GM21390 (cell line): Measurements from ENCODE around the gene ZFPM1.

Source experiments
- ATAC-seq: cut with Tn5 transposase; IDR thresholded peaks from one replicate; pipeline ENCODE4 v1.9.1; 2021; ENCODE audit not compliant: unreplicated experiment

The ZFPM1 gene

DNA sequence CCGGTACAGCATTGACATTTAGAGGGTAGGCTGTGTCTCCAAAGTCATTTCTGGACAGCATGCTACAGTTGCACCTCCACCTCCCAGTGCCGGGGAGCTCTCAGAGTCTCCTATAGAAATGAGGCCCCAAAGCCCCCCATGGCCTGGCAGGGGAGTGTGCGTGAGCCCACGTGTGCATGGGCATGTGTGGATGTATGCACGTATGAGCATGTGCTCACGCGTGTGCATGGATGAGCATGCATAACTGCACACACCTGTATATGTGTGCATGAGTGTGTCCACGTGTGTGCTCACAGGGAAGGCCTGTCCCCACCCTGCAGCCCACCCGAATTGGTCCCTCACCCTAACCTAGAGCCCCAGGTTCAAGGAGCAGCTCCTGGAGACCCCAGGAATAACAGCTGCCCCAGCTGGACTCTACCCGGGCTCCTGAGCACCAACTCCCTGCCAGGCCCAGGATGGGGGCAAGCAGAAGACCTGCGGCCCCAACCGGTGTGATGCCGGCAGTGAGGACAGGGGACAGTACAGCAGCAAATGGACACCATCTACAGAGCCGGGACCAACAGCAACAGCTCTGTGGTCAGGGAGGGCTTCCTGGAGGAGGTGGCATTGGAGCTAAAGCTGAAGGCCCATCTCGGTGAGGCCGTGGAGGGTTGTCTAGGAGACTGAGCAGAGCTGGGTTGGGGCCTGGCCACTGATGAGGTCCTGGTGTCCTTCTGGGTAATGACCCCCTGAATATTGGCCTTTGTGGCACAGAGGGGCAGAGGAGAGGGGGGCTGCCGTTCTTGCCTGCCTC, 35.2 kb upstream of the ZFPM1 start:
- no peak for ATAC-seq

DNA sequence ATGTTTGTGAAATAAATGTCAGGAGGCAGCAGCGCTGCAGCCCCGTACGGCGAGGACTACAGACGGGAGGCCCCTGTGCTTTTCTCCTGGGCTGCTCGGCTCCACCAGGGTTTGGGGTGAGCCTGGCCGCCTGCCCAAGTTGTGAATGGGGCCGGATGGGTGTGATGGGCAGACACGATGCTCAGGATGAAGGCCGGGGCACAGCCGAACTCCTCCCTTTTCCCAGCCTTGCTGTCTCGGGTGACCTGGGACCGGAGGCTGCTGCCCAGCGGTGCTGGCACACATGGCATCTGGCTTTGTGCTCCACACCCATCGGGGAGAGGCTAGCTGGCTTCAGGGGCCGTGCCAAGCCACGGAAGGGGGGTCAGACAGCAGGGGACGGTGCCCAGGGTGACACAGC, 34.2 kb upstream of the ZFPM1 start:
- no peak for ATAC-seq

DNA sequence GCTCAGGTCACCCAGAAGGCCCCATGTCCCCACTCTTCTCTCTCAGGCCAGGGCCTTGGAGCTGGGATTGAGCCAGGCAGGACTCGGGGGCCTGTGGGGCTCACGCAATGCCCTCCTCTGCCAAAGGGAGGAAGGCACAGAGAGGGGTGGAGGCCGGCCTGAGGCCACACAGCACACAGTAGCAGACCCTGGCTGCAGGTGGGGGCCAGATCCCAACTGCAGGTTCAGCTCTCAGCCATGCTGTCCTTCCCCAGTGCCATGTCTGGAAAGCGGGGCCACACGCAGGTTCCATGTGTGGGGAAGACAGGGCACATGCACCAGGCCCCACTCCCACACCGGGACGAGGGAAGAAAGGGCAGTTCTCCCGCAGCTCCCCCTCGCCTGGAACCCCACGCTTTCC, 33.3 kb upstream of the ZFPM1 start:
- ATAC-seq: no peak

DNA sequence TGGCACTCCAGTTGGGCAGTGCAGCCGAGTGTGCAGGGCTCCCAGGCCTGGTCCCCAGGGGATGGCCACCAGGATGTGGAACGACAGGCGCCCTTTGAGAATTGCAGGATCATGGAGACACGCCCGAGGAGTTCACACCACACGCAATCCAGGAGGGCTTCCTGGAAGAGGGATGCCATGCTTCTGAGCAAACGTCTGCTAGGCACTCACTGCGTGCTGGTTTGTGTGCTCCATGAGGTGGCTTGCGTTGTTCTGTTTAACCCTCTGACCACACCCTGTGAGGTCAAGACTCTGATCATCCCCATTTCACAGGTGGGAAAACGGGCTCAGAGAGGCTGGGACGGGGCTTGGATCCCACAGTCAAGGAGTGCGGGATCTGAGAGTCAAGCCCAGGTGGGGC, 32.6 kb upstream of the ZFPM1 start:
- ATAC-seq: no peak

DNA sequence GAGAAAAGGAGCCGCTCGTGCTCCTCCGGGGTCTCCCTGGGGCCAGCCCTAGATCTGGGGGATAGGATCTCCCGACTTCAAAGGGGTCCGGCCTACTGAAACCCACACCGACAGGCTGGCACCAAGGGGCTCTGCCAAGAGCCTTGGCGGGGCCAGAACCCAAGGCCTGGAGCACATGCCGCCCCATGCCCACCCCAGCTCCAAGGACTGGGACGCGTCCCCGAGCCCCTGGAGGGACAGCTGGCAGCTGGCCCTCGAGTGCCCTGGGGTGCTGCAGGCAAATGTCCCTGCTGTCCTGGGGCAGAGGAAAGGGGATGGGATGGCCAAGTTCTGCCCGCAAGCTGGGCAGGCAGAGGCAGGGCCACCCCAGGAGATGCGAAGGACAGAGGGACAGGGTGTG, 31.8 kb upstream of the ZFPM1 start:
- ATAC-seq: no peak

DNA sequence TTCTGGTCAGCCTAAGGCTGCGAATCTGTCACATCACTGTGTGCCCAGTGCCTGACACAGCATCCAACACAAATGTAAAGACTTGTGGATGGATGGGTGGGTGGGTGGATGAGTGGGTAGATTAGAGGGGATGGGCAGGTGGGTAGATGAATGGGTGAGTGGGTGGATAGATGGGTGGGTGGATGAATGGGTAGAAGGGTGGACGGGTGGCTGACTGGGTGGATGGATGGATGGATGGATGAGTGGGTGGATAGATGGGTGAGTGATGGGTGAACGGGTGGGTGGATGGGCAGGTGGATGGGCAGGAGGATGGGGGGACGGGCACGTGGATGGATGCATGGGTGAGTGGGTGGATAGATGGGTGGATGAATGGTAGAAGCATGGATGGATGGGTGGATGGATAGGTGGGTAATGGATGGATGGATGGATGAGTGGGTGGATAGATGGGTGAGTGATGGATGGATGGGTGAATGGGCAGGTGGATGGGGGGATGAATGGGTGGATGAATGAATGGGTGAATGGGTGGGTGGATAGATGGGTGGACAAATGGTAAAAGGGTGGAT, 31.1 kb upstream of the ZFPM1 start:
- no peak for ATAC-seq

DNA sequence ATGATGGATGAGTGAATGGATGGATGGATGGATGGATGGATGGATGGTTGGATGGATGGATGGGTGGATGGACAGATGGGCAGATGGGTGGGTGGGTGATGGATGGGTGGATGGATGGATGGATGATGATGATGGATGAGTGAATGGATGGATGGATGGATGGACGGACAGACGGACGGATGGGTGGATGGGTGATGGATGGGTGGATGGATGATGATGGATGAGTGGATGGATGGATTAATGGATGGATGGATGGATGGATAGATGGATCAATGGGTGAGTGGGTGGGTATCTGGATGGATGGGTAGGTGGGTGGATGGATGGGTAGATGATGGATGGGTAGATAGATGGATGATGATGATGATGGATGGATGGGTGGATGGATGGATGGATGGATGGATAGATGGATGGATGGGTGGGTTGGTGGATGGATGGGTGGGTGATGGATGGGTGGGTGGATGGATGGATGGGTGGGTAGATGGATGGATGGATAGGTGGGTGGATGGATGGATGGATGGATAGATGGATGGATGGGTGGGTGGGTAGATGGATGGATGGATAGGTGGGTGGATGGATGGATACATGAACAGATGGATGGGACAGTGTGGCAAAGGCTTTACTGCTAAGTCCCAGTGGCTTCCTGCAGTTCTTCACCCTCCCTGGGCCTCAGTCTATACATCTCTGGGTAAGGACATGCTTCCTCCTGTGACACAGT, 30.2 kb upstream of the ZFPM1 start:
- no peak for ATAC-seq

DNA sequence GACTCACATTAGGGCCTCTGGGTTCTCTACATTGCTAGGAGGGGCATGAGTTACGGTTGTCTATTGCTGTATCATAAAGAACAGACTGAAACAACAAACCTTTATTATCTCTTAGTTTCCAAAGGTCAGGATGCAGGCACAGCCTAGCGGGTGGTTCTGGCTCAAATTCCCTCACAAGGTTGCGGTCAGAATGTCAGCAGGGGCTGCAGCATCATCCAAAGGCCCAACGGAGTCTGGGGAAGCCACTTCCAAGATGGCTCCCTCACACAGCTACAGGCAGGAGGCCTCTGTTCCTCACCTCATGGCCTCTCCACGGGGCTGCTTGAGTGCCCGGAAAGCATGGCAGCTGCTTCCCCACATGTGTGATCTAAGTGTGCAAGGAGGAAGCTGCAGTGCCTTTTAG, 29.6 kb upstream of the ZFPM1 start:
- ATAC-seq: no peak

DNA sequence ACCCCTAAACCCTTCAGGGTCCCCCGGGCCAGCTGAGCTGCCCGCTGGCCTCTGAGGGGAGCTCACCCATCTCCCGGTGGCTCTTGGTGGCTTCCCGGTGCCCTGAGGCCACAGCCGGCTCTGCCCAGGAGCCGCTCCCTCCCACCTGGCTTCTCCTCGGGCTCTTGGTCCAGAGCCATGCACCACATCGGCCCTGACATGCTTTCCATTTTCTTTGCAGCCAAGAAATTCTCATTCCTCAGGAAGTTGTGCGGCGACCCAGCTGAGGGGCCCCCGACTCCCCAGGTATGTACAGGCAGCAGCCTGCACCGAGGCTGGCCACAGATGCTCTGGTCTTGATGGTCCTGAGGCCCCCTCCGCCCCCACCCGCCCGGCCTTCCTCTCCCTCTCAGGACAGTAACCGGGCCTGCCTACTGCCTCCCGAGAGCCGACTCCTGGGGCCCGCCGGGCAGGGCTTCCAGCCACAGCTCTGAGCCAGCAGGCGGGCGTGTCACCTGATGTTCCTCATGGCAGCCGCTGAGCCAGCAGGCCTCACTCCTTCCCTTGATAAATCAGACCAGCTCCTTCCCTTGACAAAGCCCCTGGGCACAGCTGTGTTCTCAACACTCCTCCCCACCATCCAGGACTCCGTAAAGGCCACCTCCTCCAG, 28.4 kb upstream of the ZFPM1 start:
- no peak for ATAC-seq

DNA sequence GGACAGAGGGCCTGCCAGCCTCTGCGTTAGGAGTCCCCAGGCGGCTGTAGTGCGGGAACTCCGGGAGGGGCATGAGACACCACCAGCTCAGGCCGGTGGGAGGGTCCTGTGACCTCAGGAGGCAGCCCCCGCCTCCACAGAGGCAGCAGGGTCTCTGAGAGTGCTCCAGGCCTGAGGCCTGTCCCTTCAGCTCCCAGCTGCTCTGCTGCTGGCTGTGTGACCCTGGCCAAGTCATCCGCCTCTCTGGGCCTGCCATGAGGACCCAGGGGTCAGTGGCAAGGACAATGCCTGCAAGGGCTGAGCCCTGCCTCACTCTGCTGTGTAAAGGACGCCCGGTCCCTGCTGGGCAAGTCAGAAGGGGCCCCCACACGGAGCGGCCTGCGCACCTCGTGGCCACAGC, 27.1 kb upstream of the ZFPM1 start:
- no peak for ATAC-seq

DNA sequence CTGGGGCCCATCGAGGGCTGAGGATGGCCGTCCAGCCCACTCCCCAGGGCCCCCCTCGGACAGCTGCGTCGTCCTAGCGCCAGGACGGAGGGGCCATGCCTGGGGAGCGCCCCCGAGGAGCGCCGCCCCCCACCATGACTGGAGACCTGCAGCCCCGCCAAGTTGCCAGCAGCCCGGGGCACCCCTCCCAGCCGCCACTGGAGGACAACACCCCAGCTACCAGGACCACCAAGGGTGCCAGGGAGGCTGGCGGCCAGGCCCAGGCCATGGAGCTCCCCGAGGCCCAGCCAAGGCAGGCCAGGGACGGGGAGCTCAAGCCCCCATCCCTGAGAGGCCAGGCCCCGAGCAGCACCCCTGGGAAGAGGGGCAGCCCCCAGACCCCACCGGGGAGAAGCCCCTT, 25.7 kb upstream of the ZFPM1 start:
- ATAC-seq: no peak

DNA sequence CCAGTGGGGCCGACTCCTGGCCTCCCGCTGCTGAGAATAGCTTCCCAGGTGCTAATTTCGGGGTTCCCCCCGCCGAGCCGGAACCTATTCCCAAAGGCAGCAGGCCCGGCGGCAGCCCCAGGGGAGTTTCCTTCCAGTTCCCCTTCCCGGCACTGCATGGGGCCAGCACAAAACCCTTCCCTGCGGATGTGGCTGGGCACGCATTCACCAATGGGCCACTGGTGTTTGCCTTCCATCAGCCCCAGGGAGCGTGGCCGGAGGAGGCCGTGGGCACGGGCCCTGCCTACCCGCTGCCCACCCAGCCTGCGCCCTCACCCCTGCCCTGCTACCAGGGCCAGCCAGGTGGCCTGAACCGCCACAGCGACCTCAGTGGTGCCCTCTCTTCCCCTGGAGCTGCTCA, 24.9 kb upstream of the ZFPM1 start:
- no peak for ATAC-seq

DNA sequence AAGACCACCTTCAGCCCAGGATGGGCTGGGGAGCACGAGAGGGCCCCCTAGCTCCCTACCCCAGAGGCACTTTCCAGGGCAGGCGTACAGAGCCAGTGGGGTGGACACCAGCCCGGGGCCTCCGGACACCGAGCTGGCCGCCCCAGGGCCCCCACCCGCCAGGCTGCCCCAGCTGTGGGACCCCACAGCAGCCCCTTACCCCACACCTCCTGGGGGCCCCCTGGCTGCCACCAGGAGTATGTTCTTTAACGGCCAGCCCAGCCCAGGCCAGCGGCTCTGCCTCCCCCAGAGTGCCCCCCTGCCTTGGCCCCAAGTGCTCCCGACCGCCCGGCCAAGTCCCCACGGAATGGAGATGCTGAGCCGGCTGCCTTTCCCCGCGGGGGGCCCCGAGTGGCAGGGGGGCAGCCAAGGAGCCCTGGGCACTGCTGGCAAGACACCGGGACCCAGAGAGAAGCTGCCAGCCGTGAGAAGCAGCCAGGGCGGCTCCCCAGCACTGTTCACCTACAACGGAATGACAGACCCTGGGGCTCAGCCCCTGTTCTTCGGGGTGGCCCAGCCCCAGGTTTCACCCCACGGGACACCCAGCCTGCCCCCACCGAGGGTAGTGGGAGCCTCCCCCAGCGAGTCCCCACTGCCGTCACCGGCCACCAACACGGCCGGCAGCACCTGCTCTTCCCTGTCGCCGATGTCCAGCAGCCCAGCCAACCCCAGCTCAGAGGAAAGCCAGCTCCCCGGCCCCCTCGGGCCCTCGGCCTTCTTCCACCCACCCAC, 24.3 kb upstream of the ZFPM1 start:
- ATAC-seq: no peak

DNA sequence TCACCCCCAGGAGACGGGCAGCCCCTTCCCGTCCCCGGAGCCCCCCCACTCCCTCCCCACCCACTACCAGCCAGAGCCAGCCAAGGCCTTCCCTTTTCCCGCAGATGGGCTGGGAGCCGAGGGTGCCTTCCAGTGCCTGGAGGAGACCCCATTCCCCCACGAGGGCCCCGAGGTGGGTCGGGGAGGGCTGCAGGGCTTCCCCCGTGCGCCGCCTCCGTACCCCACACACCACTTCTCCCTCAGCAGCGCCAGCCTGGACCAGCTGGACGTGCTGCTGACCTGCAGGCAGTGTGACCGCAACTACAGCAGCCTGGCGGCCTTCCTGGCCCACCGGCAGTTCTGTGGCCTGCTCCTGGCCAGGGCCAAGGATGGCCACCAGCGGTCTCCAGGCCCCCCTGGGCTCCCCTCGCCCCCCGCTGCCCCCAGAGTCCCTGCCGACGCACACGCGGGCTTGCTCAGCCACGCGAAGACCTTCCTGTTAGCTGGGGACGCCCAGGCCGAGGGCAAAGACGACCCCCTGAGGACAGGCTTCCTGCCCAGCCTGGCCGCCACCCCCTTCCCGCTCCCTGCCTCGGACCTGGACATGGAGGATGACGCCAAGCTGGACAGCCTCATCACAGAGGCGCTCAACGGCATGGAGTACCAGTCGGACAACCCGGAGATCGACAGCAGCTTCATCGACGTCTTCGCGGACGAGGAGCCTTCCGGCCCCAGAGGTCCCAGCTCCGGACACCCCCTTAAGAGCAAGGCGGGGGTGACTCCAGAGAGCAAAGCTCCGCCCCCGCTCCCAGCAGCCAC, 23.5 kb upstream of the ZFPM1 start:
- ATAC-seq: no peak

DNA sequence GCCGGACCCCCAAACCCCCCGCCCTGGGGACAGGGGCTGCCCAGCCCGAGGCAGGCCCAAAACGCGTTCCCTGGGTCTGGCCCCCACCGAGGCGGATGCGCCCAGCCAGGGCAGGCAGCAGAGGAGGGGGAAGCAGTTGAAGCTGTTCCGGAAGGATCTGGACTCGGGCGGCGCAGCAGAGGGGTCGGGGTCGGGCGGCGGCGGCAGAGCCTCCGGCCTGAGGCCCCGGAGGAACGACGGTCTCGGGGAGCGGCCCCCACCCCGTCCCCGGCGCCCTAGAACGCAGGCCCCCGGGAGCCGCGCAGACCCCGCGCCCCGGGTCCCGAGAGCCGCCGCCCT, 22.9 kb upstream of the ZFPM1 start:
- no peak for ATAC-seq

DNA sequence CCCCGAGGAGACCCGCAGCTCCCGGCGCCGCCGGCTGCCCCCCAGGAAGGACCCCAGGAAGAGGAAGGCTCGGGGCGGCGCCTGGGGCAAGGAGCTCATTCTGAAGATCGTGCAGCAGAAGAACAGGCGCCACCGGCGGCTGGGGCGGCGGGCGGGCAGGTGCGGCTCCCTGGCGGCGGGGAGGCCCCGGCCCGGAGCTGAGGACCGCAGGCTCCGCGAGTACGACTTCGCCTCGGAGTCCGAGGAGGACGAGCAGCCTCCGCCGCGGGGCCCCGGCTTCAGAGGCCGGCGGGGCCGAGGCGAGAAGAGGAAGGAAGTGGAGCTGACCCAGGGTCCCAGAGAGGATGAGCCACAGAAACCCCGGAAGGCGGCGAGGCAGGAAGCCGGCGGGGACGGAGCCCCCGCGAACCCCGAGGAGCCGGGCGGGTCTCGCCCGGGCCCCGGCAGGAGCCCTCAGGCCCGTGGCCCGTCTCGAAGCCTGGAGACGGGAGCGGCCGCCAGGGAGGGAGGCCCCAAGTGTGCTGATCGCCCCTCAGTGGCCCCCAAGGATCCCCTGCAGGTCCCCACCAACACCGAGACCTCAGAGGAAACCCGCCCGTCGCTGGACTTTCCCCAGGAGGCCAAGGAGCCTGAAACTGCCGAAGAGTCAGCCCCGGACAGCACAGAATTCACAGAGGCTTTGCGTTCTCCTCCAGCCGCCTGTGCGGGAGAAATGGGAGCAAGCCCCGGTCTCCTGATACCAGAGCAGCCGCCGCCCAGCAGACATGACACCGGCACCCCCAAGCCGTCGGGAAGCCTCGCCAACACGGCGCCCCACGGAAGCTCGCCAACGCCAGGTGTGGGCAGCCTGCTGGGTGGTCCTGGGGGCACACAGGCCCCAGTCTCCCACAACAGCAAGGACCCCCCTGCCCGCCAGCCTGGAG, 22.3 kb upstream of the ZFPM1 start:
- no peak for ATAC-seq

DNA sequence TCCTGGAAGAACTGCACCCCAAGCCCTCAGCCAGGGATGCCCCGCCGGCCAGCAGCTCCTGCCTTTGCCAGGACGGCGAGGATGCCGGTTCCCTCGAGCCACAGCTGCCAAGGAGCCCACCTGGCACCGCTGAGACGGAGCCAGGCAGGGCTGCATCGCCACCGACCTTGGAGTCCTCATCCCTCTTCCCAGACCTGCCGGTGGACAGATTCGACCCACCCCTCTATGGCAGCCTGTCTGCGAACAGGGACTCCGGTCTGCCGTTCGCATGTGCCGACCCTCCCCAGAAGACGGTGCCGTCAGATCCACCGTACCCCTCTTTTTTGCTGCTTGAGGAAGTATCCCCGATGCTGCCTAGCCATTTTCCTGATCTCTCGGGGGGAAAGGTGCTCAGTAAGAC, 21.4 kb upstream of the ZFPM1 start:
- ATAC-seq: no peak

DNA sequence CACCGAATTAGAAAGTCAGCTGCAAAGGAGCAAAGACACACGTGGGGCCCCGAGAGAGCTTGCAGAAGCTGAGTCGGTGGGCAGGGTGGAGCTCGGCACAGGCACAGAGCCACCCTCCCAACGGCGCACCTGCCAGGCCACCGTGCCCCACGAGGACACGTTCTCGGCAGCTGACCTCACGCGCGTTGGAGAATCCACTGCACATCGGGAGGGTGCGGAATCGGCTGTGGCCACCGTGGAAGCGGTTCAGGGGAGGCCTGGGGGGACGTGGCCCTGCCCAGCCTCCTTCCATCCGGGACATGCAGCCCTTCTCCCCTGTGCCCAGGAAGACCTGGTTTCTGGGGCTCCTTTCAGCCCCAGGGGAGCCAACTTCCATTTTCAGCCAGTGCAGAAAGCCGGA, 20.9 kb upstream of the ZFPM1 start:
- ATAC-seq: no peak

DNA sequence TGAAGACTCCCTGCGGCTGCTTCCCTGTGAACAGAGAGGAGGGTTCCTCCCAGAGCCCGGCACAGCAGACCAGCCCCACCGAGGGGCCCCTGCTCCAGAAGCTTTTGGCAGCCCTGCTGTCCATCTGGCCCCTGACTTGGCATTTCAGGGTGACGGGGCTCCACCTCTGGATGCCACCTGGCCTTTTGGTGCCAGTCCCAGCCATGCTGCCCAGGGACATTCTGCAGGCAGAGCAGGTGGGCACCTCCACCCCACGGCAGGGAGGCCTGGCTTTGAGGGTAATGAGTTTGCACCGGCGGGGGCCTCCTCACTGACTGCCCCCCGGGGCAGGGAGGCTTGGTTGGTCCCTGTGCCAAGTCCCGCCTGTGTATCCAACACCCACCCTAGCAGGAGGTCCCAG, 20.3 kb upstream of the ZFPM1 start:
- no peak for ATAC-seq
